ENCODE results near the gene DNAH2.

The DNAH2 gene

GRCh38 chr17:7841396-7841914, 123.9 kb downstream of the DNAH2 start:
- no peak for TF ChIP-seq CTCF (IDR thresholded peaks at IDR 0.05; ENCODE audit: low read depth, low read length, missing control alignments)
- H3K4me3 ChIP-seq (ENCODE audit: low read depth, low read length): peak overlapping the region; percentile 82
- no peak for DNase-seq (ENCODE audit: low read depth)

GRCh38 chr17:7841915-7842379, 124.4 kb downstream of the DNAH2 start:
- TF ChIP-seq CTCF (IDR thresholded peaks at IDR 0.05; ENCODE audit: low read depth, low read length, missing control alignments): no peak
- H3K4me3 ChIP-seq (ENCODE audit: low read depth, low read length): peak overlapping the region; percentile 82
- DNase-seq (ENCODE audit: low read depth): no peak

GRCh38 chr17:7842380-7843256, 125.1 kb downstream of the DNAH2 start:
- TF ChIP-seq CTCF (IDR thresholded peaks at IDR 0.05; ENCODE audit: low read depth, low read length, missing control alignments): no peak
- DNase-seq (ENCODE audit: low read depth): peak; percentile 74

GRCh38 chr17:7843257-7843535, 125.7 kb downstream of the DNAH2 start:
- no peak for TF ChIP-seq CTCF (IDR thresholded peaks at IDR 0.05; ENCODE audit: low read depth, low read length, missing control alignments)
- peak overlapping the region; percentile 82 for H3K4me3 ChIP-seq (ENCODE audit: low read depth, low read length)
- DNase-seq (ENCODE audit: low read depth): no peak

More at GRCh38 chr17:7842380-7843256, 125.1 kb downstream of the DNAH2 start:
- peak overlapping the region; percentile 82 for H3K4me3 ChIP-seq (ENCODE audit: low read depth, low read length)

GRCh38 chr17:7843536-7844291, 126.2 kb downstream of the DNAH2 start:
- peak; percentile 87 for DNase-seq (ENCODE audit: low read depth)
- TF ChIP-seq CTCF (IDR thresholded peaks at IDR 0.05; ENCODE audit: low read depth, low read length, missing control alignments): no peak
- peak overlapping the region; percentile 82 for H3K4me3 ChIP-seq (ENCODE audit: low read depth, low read length)

- TF ChIP-seq CTCF (IDR thresholded peaks at IDR 0.05; ENCODE audit: low read depth, low read length, missing control alignments): no peak
- peak; percentile 85 for DNase-seq (ENCODE audit: low read depth)
- H3K4me3 ChIP-seq (ENCODE audit: low read depth, low read length): peak overlapping the region; percentile 72
Observed at GRCh38 chr17:7844292-7845154, 127.0 kb downstream of the DNAH2 start.
